ENCODE measurements around the gene TRAF1. TPM values are rescaled to one million over a fixed set of nuclear protein-coding genes. Genes with fewer than 3 reads are reported as not detected.
A peak's percentile ranks its signal among the peaks of the same experiment; 100 is the strongest.

TRAF1 gene
- total RNA-seq, 3 donors from 2014 or later, result 4.9 to 8.6 (median 7.3) TPM

DNA sequence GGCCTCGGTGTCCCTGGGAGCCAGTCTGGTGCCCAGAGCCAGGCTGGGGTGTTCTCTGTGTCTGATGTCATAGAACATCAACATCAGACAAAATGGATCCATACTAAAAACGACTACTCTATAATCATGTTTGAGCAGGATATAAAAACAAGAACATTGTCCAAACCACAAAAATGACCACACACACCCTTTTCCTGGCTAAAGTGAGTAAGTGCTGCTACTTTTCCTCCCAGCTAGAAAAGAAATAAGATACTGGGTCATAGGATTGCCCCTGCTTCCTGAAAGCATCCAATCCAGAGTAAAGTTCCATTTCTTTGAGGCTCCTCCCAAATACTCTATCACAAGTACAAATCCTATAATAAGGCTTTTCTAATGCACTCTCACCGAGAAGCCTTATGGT lies 19.7 kb upstream of the TRAF1 start:
- no peak for DNase-seq (ENCODE audit: low spot score in 2 of 2)
- H3K27me3 ChIP-seq, result no peaks in the 10 kb centered on the region
- H3K4me3 ChIP-seq, result no peak overlapping the region
- H3K4me1 ChIP-seq, result no peaks in the 10 kb centered on the region
- H3K27ac ChIP-seq, result no peak overlapping the region
- TF ChIP-seq POLR2AphosphoS5 (IDR thresholded peaks at IDR 0.05), result no peak
- TF ChIP-seq, protein P1, sequence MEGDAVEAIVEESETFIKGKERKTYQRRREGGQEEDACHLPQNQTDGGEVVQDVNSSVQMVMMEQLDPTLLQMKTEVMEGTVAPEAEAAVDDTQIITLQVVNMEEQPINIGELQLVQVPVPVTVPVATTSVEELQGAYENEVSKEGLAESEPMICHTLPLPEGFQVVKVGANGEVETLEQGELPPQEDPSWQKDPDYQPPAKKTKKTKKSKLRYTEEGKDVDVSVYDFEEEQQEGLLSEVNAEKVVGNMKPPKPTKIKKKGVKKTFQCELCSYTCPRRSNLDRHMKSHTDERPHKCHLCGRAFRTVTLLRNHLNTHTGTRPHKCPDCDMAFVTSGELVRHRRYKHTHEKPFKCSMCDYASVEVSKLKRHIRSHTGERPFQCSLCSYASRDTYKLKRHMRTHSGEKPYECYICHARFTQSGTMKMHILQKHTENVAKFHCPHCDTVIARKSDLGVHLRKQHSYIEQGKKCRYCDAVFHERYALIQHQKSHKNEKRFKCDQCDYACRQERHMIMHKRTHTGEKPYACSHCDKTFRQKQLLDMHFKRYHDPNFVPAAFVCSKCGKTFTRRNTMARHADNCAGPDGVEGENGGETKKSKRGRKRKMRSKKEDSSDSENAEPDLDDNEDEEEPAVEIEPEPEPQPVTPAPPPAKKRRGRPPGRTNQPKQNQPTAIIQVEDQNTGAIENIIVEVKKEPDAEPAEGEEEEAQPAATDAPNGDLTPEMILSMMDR (IDR thresholded peaks at IDR 0.05), result no peak
- TF ChIP-seq POLR2A (IDR thresholded peaks at IDR 0.05), result no peak
- no peaks in the 10 kb centered on the region for H3K9me3 ChIP-seq
- intact Hi-C loops (cut with DNase I; ENCODE audit: low total_unique reads), result no loop called here
- no peaks in the 10 kb centered on the region for H3K36me3 ChIP-seq

DNA sequence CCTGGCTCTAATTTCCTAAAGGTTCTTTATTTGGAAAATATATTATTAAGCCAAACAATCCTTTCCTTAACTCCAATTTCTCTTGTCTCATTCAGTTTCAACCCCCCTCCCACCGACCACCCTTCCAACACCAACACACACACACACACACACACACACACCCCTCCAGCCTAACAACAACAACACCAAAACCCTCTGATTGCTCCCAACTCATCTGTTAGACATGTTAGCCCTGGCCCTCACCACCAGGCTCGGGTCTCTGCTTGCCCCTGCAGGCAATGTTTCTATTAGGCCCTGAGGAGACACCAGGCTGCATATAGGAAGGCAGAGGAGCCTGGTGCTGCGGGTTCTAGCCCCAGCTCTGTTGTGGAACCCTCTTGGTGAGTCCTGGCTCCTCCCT lies 18.4 kb upstream of the TRAF1 start:
- no peak for TF ChIP-seq POLR2A (IDR thresholded peaks at IDR 0.05)
- TF ChIP-seq POLR2AphosphoS5 (IDR thresholded peaks at IDR 0.05), result no peak
- TF ChIP-seq, protein P1 (IDR thresholded peaks at IDR 0.05), result no peak
- H3K27ac ChIP-seq, result no peak overlapping the region
- no peak overlapping the region for H3K4me3 ChIP-seq
- no peak for DNase-seq (ENCODE audit: low spot score in 2 of 2)
- no peaks in the 10 kb centered on the region for H3K4me1 ChIP-seq
- intact Hi-C loops (cut with DNase I; ENCODE audit: low total_unique reads), result no loop called here
- no peaks in the 10 kb centered on the region for H3K9me3 ChIP-seq
- H3K36me3 ChIP-seq, result no peaks in the 10 kb centered on the region
- no peaks in the 10 kb centered on the region for H3K27me3 ChIP-seq

DNA sequence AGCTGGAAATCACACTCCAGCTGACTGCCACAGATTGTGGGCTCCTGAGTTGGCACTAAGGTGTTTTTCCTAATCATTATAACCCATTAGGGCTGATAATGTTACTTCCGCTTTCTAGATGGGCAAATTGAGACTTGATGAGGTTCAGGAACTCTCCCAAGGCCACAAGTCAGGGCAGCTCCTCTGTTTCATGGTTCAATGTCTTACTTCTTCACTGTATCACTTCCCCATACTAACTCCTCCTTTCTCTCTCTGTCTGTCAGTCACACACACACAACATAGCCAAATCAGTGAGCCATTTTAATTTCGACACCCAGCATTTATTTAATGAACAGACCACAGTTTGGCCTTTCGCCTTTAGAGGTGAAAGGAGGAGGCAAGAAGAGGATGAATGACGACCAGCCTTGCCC lies 17.8 kb upstream of the TRAF1 start:
- Histone ChIP-seq H3K4me1 (no peaks in the 10 kb centered on the region), H3K36me3 (no peaks in the 10 kb centered on the region), H3K4me3 (no peak overlapping the region), H3K27ac (peak overlapping the region in 1 of 2 donors; percentile 7), H3K9me3 (no peaks in the 10 kb centered on the region), H3K27me3 (no peaks in the 10 kb centered on the region)
- no peak for DNase-seq (ENCODE audit: low spot score in 2 of 2)
- intact Hi-C loops (cut with DNase I; ENCODE audit: low total_unique reads), result no loop called here
- no peak for TF ChIP-seq POLR2AphosphoS5 (IDR thresholded peaks at IDR 0.05)
- TF ChIP-seq, protein P1 (IDR thresholded peaks at IDR 0.05), result no peak
- no peak for TF ChIP-seq POLR2A (IDR thresholded peaks at IDR 0.05)

DNA sequence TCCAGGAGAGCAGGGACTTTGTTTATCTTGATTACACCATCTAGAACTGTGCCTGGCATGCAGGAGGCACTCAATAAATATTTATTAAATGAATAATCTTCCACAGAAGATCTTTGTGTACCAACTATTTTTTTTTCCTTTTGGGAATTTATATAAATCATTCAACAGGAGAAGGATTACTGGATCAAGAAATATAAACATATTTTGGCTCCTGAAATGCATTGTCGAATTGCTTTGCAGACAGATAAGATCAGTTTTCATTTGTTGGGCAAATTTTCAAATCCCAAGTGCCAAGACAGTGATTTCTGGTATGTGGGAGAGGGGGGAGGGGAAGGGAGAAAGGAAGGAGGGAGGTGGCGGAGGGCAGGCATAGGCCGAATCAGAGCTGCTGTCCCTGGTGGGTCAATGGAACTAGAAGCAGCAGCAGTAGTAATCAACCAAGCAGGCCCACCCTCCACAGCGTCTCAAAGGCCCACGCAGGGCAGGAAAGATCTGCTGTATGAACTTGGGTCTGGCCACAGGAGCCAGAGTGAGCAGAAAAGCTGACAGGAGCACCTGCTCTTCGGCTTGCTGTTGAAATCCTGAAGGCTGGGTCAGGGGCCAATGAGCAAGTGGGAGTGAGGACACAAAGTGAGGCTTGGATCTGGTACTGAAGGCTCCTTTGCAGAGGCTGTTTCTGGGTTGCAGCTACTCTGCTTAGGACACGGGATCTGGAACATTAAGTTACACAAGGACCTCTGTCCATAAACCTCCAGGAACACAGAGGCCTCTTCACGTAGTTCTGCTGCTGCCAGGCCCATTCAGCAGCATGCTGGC lies 15.8 kb upstream of the TRAF1 start:
- H3K4me3 ChIP-seq, result no peak overlapping the region
- intact Hi-C loops (cut with DNase I; ENCODE audit: low total_unique reads), result no loop called here
- DNase-seq (ENCODE audit: low spot score in 2 of 2), result no peak
- H3K36me3 ChIP-seq, result no peaks in the 10 kb centered on the region
- H3K27ac ChIP-seq, result peak overlapping the region; percentile 75 to 80
- no peaks in the 10 kb centered on the region for H3K4me1 ChIP-seq
- TF ChIP-seq, protein P1 (IDR thresholded peaks at IDR 0.05), result no peak
- TF ChIP-seq POLR2AphosphoS5 (IDR thresholded peaks at IDR 0.05) (no peak), POLR2A (IDR thresholded peaks at IDR 0.05) (no peak)
- no peaks in the 10 kb centered on the region for H3K27me3 ChIP-seq
- H3K9me3 ChIP-seq, result no peaks in the 10 kb centered on the region

DNA sequence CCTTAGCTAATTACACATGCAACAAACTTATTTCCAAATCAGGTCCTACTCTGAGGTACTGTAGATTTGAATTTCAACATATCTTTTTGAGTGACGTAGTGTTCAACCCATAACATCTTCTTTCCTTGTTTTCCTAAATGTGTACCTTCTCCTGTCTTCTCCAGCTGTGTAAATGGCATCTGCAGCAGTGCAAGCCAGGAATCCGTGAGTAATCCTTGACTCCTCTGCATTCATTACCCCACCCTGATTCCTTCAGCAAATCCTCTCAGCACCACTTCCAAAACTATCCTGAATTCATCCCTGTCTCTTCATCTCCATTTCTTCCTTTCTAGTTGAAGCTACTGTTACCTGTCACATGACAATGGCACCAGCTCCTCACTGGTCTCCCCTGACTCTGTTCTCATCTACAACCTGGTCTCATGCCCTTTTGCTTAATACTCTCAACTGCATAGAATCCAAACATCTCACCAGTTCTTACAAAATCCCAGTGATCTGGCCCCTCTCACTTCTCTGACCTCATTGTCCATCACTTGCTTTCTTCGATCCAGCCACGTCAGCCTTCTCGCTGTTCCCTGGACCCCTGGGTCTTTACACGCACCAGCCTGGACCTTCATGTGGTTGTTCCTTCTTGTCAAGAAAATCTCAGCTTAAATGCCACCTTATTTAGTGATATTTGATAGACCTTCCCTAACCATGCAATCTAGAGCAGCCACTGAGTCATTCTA lies 14.6 kb upstream of the TRAF1 start:
- H3K9me3 ChIP-seq, result no peaks in the 10 kb centered on the region
- intact Hi-C loops (cut with DNase I; ENCODE audit: low total_unique reads), result no loop called here
- peak overlapping the region in 1 of 2 donors; percentile 27 for H3K27ac ChIP-seq
- H3K4me3 ChIP-seq, result no peak overlapping the region
- TF ChIP-seq POLR2AphosphoS5 (IDR thresholded peaks at IDR 0.05), result no peak
- no peaks in the 10 kb centered on the region for H3K36me3 ChIP-seq
- peaks cover 0 to 4% of the 10 kb centered on the region in 2 donors for H3K4me1 ChIP-seq
- no peaks in the 10 kb centered on the region for H3K27me3 ChIP-seq
- DNase-seq (ENCODE audit: low spot score in 2 of 2), result no peak

All from breast epithelium (tissue), 4 donors.